ENCODE measurements around the gene PCNX2. TPM values are rescaled to one million over a fixed set of nuclear protein-coding genes. Genes with fewer than 3 reads are reported as not detected.
A peak's percentile ranks its signal among the peaks of the same experiment; 100 is the strongest.

Gene PCNX2
- total RNA-seq, 2 experiments from 2014 or later: 46.4 to 49.4 TPM

DNA sequence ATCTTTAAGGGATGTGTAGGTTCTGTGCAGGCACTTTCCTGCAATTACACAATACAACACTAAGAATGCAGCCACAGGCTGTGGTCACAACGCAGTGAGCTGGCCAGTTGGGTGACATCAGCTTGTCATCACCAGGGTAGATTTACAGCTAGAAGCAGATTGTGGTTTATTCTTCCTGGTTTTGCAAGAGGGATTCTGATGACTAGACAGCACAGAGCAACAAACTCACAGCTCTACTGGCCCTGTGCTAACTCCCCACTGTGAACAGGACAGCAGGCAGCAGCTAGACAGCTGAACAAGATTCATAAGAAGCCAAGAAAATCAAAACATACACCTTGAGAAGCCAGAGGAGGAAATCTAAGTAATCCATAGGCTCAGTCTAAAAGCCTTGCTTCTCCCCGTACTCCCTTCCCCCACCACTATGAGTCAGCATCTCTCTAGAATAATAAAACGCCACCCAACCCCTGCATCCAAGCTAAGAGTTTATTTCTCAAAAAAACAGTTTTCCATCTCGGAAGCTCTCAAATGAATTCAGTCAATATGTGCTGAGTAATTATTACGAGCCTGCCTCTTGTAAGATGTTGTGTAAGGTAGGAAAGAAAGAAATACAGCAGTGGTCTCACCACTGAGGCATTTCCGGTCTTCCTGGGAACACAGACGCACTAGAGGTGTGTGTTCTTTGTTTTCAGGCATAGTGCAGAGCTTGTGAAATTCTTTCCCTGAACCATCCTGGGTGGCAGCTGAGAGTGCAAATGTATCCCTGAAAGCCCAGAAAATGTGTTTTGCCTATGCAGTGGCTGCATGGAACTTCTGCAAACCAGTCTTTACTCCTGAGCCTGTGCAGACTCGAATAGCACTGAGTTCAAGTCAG, 182.3 kb downstream of the PCNX2 start:
- H3K4me3 ChIP-seq (ENCODE audit: low read length): no peak overlapping the region
- no peak overlapping the region for H3K27ac ChIP-seq (ENCODE audit: low read depth in 1 of 2, low read length in 2 of 2)
- ATAC-seq (ENCODE audit: poor library complexity): peak; percentile 24
- H3K9me3 ChIP-seq (ENCODE audit: control insufficient read depth in 1 of 2, insufficient read depth in 1 of 2, low read length in 2 of 2): peaks cover 0 to 4% of the 10 kb centered on the region in 2 experiments
- Mint-ChIP-seq H3K27ac (no peak overlapping the region), H3K36me3 (ENCODE audit: low read depth) (peaks cover 72% of the 10 kb centered on the region), H3K9me3 (no peaks in the 10 kb centered on the region), H3K4me1 (ENCODE audit: low read depth) (peaks cover 9% of the 10 kb centered on the region), H3K4me3 (no peak overlapping the region), H3K27me3 (no peaks in the 10 kb centered on the region)
- no peaks in the 10 kb centered on the region for H3K4me1 ChIP-seq (ENCODE audit: insufficient read depth, low read length)
- peaks cover 21% of the 10 kb centered on the region for H3K36me3 ChIP-seq (ENCODE audit: insufficient read depth, low read length)
- ChIA-PET CTCF (no interaction called here), POLR2A (no interaction called here)
- intact Hi-C loops (cut with DNase I, micrococcal nuclease): no loop called here
- no peak for TF ChIP-seq CTCF (IDR thresholded peaks at IDR 0.05)
- DNase-seq: peak in 3 of 14 experiments; percentile 35 to 73 (median 60)
- no peaks in the 10 kb centered on the region for H3K27me3 ChIP-seq (ENCODE audit: control insufficient read depth in 1 of 2, insufficient read depth in 2 of 2, low read length in 2 of 2)

GRCh38 chr1:233112186-233113008, 183.1 kb downstream of the PCNX2 start:
- H3K4me1 ChIP-seq (ENCODE audit: insufficient read depth, low read length): no peaks in the 10 kb centered on the region
- Mint-ChIP-seq H3K36me3 (ENCODE audit: low read depth) (peaks cover 78% of the 10 kb centered on the region), H3K4me3 (no peak overlapping the region), H3K27ac (no peak overlapping the region), H3K27me3 (no peaks in the 10 kb centered on the region), H3K9me3 (no peaks in the 10 kb centered on the region), H3K4me1 (ENCODE audit: low read depth) (peaks cover 9% of the 10 kb centered on the region)
- intact Hi-C loops (cut with DNase I, micrococcal nuclease): no loop called here
- no peaks in the 10 kb centered on the region for H3K27me3 ChIP-seq (ENCODE audit: control insufficient read depth in 1 of 2, insufficient read depth in 2 of 2, low read length in 2 of 2)
- peaks cover 0 to 3% of the 10 kb centered on the region in 2 experiments for H3K9me3 ChIP-seq (ENCODE audit: control insufficient read depth in 1 of 2, insufficient read depth in 1 of 2, low read length in 2 of 2)
- no peak overlapping the region for H3K4me3 ChIP-seq (ENCODE audit: low read length)
- no peak for TF ChIP-seq CTCF (IDR thresholded peaks at IDR 0.05)
- CTCF ChIA-PET: no interaction called here
- ATAC-seq (ENCODE audit: poor library complexity) (peak; percentile 17), DNase-seq (no peak)
- POLR2A ChIA-PET: no interaction called here
- no peak overlapping the region for H3K27ac ChIP-seq (ENCODE audit: low read depth in 1 of 2, low read length in 2 of 2)
- peaks cover 26% of the 10 kb centered on the region for H3K36me3 ChIP-seq (ENCODE audit: insufficient read depth, low read length)

GRCh38 chr1:233111731-233112130, 183.8 kb downstream of the PCNX2 start:
- H3K27me3 Mint-ChIP-seq: no peaks in the 10 kb centered on the region
- TF ChIP-seq CTCF (IDR thresholded peaks at IDR 0.05): no peak
- H3K27me3 ChIP-seq (ENCODE audit: control insufficient read depth in 1 of 2, insufficient read depth in 2 of 2, low read length in 2 of 2): no peaks in the 10 kb centered on the region
- H3K27ac ChIP-seq (ENCODE audit: low read depth in 1 of 2, low read length in 2 of 2): no peak overlapping the region
- no peak overlapping the region for H3K27ac Mint-ChIP-seq
- CTCF ChIA-PET: no interaction called here
- H3K4me3 Mint-ChIP-seq: no peak overlapping the region
- intact Hi-C loops (cut with DNase I, micrococcal nuclease): no loop called here
- H3K4me1 Mint-ChIP-seq (ENCODE audit: low read depth): peaks cover 9% of the 10 kb centered on the region
- H3K36me3 Mint-ChIP-seq (ENCODE audit: low read depth): peaks cover 79% of the 10 kb centered on the region
- no peak for ATAC-seq (ENCODE audit: poor library complexity)
- H3K9me3 Mint-ChIP-seq: no peaks in the 10 kb centered on the region
- H3K36me3 ChIP-seq (ENCODE audit: insufficient read depth, low read length): peaks cover 30% of the 10 kb centered on the region
- no peak overlapping the region for H3K4me3 ChIP-seq (ENCODE audit: low read length)
- POLR2A ChIA-PET: no interaction called here
- DNase-seq: no peak
- no peaks in the 10 kb centered on the region for H3K9me3 ChIP-seq (ENCODE audit: control insufficient read depth in 1 of 2, insufficient read depth in 1 of 2, low read length in 2 of 2)
- H3K4me1 ChIP-seq (ENCODE audit: insufficient read depth, low read length): no peaks in the 10 kb centered on the region
